Measurements from ENCODE around the gene IGLL5.

The IGLL5 gene

GRCh38 chr22:22944268-22944985 is 56.8 kb downstream of the IGLL5 start:
- Histone ChIP-seq H3K36me3 (replicated peaks; ENCODE audit: low read depth, low read length) (peaks cover 7% of the 10 kb centered on the region), H3K27me3 (ENCODE audit: low read depth, low read length) (no peaks in the 10 kb centered on the region), H3K79me2 (ENCODE audit: low read length) (peaks cover 97% of the 10 kb centered on the region), H3K4me1 (ENCODE audit: low read length) (peaks cover 97% of the 10 kb centered on the region), H3K4me2 (ENCODE audit: low read length) (peak overlapping the region; percentile 73), H3K9ac (ENCODE audit: low read length) (peak overlapping the region; percentile 86), H3K9me3 (ENCODE audit: insufficient read depth, low read length) (no peaks in the 10 kb centered on the region), H4K20me1 (ENCODE audit: insufficient read depth, low read length) (no peaks in the 10 kb centered on the region), H3K4me3 (ENCODE audit: low read length) (no peak overlapping the region; the same call in 1 of the 2 replicates), H2AFZ (ENCODE audit: low read depth, low read length) (no peak overlapping the region), H3K27ac (ENCODE audit: low read length) (peak overlapping the region; percentile 92)
- TF ChIP-seq CTCF (IDR thresholded peaks at IDR 0.05; ENCODE audit: low read depth, low read length) (no peak), EZH2phosphoT487 (IDR thresholded peaks at IDR 0.05; ENCODE audit: low read depth) (no peak)

- Histone ChIP-seq H3K79me2 (ENCODE audit: low read length) (peaks cover 97% of the 10 kb centered on the region), H3K4me2 (ENCODE audit: low read length) (peak overlapping the region; percentile 73), H3K4me3 (ENCODE audit: low read length) (peak overlapping the region; percentile 12; the same call in 1 of the 2 replicates), H3K27ac (ENCODE audit: low read length) (peak overlapping the region; percentile 92), H2AFZ (ENCODE audit: low read depth, low read length) (no peak overlapping the region), H4K20me1 (ENCODE audit: insufficient read depth, low read length) (no peaks in the 10 kb centered on the region), H3K36me3 (replicated peaks; ENCODE audit: low read depth, low read length) (peaks cover 7% of the 10 kb centered on the region), H3K27me3 (ENCODE audit: low read depth, low read length) (no peaks in the 10 kb centered on the region), H3K9me3 (ENCODE audit: insufficient read depth, low read length) (no peaks in the 10 kb centered on the region), H3K4me1 (ENCODE audit: low read length) (peaks cover 96% of the 10 kb centered on the region), H3K9ac (ENCODE audit: low read length) (peak overlapping the region; percentile 86)
- TF ChIP-seq EZH2phosphoT487 (IDR thresholded peaks at IDR 0.05; ENCODE audit: low read depth) (no peak), CTCF (IDR thresholded peaks at IDR 0.05; ENCODE audit: low read depth, low read length) (no peak)
Measured at GRCh38 chr22:22945195-22945594, 57.6 kb downstream of the IGLL5 start.
